ENCODE results near the gene TCF25.

GRCh38 chr16:89867918-89868317, 5.5 kb upstream of the TCF25 start:
- TF ChIP-seq POLR2A (IDR thresholded peaks at IDR 0.05): no peak
- no peak for TF ChIP-seq CTCF (IDR thresholded peaks at IDR 0.05)

Data from testis (tissue), 2 donors.